C4-2B (cell line): Measurements from ENCODE around the gene ANXA1.
"Not testable (repeated sequence)": the region's sequence is repeated elsewhere in the genome, so short reads cannot be mapped to it uniquely, and the experiment has no call there.

ENCODE experiments used
- H3K27ac ChIP-seq: fragments of 450-650 bp; 2 replicates; pipeline ENCODE4 v1.5.1; 2017
- ZFX ChIP-seq: fragments of 450-650 bp; IDR thresholded peaks from 2 replicates; pipeline ENCODE4 v1.6.1; 2017
- TF ChIP-seq, protein P1 (sequence below): fragments of 450-650 bp; conservative IDR thresholded peaks from 2 replicates; pipeline ENCODE4 v1.5.1; 2017; ENCODE audit warnings: mild to moderate bottlenecking

Gene ANXA1

DNA sequence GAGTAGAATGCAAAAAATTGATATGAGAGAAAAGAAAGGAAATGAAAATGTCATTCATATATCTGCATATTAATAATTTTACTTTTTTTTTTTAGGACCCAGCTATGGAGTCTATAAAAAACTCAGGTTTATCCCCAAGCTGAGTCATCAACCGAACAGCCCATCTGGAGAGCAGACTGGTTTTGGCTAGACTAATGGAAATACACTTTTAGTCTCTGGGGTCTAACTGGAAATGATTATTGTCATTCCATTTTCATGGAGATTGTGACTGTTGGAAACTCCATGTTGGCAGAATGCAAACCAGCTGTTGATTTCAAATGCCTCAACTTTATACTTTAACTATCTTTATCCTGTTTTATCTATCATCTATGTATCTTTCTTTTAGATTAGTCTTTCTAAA, 28.7 kb downstream of the ANXA1 start:
- TF ChIP-seq, protein P1, sequence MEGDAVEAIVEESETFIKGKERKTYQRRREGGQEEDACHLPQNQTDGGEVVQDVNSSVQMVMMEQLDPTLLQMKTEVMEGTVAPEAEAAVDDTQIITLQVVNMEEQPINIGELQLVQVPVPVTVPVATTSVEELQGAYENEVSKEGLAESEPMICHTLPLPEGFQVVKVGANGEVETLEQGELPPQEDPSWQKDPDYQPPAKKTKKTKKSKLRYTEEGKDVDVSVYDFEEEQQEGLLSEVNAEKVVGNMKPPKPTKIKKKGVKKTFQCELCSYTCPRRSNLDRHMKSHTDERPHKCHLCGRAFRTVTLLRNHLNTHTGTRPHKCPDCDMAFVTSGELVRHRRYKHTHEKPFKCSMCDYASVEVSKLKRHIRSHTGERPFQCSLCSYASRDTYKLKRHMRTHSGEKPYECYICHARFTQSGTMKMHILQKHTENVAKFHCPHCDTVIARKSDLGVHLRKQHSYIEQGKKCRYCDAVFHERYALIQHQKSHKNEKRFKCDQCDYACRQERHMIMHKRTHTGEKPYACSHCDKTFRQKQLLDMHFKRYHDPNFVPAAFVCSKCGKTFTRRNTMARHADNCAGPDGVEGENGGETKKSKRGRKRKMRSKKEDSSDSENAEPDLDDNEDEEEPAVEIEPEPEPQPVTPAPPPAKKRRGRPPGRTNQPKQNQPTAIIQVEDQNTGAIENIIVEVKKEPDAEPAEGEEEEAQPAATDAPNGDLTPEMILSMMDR: no peak
- TF ChIP-seq ZFX: no peak

DNA sequence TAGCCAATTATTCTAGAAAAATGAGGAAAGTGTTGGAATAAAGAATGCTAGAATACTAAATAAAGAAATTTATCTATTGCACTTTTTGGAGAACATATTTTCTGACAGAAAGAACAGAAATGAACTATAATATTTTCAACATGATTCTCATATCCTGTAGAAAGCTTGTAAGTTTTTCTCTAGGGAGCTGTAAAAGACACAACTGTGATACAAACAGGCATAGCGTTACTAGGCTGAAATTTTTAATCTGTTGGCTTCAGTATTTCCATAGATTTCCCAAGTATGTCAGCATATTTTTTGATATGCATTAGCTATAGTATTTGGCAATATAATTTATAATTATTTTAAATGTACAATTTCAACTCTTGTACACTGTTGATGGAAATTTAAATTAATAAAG, 31.3 kb downstream of the ANXA1 start:
- TF ChIP-seq, protein P1: no peak
- H3K27ac ChIP-seq: no peak overlapping the region

More for the DNA sequence above, 28.7 kb downstream of the ANXA1 start:
- no peak overlapping the region for H3K27ac ChIP-seq

DNA sequence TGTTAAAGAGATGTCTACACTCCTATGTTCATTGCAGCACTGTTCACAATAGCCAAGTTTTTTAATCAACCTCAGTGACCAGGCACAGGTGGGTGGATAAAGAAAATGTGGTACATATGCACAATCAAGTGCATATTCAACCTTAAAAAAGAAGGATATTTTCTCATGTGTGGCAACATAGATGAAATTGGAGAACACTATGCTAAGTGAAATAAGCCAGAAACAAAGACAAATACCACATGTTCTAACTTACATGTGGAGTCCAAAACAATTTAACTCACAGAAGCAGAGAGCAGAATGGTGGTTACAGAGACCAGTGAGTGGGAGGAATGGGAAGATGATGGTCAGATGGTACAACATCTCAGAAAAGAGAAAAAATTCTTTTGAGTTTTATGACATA, 31.8 kb downstream of the ANXA1 start:
- TF ChIP-seq, protein P1: no peak
- no peak for TF ChIP-seq ZFX

DNA sequence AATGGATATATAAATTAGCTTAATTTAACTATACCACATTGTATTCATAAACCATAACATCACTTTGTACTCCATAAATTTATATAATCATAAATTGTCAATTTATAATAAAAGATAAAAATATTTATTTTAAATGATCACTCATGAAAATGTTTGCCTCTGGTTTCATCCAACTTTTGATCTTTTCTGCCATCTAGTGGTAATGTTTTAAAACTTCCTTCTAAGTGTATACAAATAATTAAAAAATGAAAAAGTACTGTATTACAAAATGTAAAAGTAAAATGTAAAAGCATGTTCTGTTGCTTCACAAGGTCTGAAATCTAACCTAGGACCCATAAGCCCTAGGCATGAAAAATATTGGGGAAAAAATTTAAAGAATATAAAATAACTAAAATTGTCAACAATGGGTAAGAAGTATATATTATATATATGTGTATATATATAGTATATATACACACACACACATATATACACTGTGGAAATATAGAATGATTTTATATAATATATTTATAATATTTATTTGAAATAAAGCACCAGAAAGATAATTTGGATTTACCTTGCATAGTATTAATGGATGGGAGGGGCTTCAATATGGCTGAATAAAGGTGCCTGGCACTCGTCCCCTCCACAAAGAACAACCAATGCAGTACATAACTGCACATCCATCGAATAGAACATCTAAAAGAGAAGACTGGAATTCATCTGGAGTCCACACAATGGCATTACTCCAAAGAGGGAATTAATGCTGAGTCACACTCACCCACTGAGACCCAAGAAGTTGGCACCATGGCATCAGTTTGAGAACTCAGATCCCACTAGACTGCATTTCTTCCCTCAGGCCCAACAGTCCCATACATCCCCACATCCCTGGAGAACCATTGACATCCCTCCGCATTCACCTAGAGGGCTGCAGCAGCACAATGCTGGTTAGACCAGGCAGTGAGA, 32.5 kb downstream of the ANXA1 start:
- TF ChIP-seq ZFX: no peak
- TF ChIP-seq, protein P1: peak; percentile 59
- H3K27ac ChIP-seq: no peak overlapping the region

More for the DNA sequence above, 31.8 kb downstream of the ANXA1 start:
- H3K27ac ChIP-seq: no peak overlapping the region

DNA sequence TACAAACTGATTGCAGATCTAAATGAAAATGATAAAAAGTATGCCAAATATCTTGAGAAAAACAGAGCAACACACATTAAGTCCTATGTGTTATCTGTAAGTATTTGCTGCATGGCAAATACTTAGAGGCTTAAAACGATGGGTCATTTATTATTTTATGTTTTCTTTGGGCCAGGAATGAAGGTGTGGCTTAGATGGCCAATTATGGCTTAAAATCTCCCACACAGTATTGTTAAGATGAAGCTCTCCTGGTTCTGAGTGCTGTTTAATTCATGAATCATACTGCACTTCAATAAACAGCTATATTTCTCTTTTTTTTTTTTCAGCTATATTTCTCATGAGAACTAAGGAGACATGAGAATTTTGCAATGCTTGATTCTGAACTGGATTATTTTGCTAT, 39.4 kb downstream of the ANXA1 start:
- not testable (repeated sequence) for H3K27ac ChIP-seq

DNA sequence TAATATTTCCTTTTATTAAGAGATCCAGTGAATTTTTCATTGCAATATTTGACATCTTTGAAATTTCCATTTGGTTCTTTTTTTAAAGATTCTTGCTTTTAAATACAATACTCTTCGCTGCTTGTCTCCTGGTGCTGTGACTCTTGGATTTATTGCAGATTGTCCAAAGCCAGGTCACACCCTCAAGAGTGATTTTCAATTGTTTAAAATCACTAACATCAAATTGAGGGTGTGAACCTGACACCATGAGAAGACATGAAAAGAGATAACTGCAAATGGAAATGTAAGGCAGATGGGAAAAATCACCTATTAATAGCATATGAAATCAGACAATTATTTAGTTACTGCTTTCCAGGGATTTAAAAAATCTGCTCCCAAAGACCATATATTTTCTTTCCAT, 42.6 kb downstream of the ANXA1 start:
- TF ChIP-seq ZFX: no peak

DNA sequence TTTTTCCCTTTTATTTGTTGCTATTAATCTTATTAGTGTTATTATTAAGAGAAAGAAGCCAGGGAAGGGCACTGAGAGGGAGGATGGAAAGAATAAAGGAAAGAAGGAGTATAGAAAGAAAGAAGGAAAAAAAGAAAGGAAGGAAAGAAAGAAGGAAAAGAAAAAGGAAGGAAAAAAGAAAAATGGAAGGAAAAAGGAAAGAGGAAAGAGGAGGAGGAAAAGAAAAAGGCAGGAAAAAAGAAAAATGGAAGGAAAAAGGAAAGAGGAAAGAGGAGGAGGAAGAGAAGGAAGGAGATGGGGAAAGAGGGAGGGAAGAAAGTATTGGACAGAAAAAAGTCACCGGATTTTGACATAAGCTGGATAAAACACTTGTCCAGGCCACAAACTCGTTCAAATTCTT, 47.8 kb downstream of the ANXA1 start:
- no peak overlapping the region for H3K27ac ChIP-seq
- TF ChIP-seq, protein P1: no peak
- TF ChIP-seq ZFX: no peak

More for the DNA sequence above, 42.6 kb downstream of the ANXA1 start:
- H3K27ac ChIP-seq: no peak overlapping the region

DNA sequence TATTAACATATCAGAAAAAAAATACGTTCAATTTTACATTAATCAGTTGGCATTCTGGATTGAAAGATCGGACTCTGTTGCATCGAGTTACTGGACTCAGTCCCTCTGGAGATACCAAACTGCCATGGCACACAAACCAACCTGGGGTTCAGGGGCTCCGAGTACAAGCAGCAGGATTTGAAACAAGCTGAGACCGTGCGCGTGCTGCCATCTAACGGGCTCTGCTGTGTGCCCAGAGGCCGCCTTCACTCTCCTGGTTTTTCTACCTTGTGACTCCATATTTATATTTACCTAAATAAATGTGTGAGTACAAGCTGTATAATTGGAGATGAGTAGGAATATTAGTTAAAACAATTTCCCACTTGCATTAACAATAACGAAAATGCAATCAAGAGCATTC, 48.2 kb downstream of the ANXA1 start:
- H3K27ac ChIP-seq: no peak overlapping the region
- TF ChIP-seq, protein P1: peak; percentile 68
- TF ChIP-seq ZFX: no peak
